Progenitor cell of endocrine pancreas (in vitro differentiated cells): ENCODE data around the gene MFF. TPM values are rescaled to one million over a fixed set of nuclear protein-coding genes. Genes with fewer than 3 reads are reported as not detected.
"Not testable (repeated sequence)": the region's sequence is repeated elsewhere in the genome, so short reads cannot be mapped to it uniquely, and the experiment has no call there.

Experiments
- DNase-seq: peaks from one replicate; pipeline ENCODE4 v3.0.0; 2021; ENCODE audit warnings: low spot score; ENCODE audit not compliant: unreplicated experiment
- H3K27ac Mint-ChIP-seq: 2 replicates; pipeline ENCODE4 v1.8.0; 2021; ENCODE audit warnings: mild to moderate bottlenecking, moderate library complexity, mixed read lengths
- H3K27me3 Mint-ChIP-seq: 2 replicates; pipeline ENCODE4 v1.8.0; 2021; ENCODE audit warnings: mixed read lengths
- H3K36me3 Mint-ChIP-seq: 2 replicates; pipeline ENCODE4 v1.8.0; 2022; ENCODE audit warnings: mixed read lengths; ENCODE audit not compliant: insufficient read depth
- H3K4me1 Mint-ChIP-seq: 2 replicates; pipeline ENCODE4 v1.8.0; 2021; ENCODE audit warnings: low read depth, mixed read lengths
- H3K4me3 Mint-ChIP-seq: 2 replicates; pipeline ENCODE4 v1.8.0; 2021; ENCODE audit warnings: low read depth, mild to moderate bottlenecking, moderate library complexity, mixed read lengths
- H3K9me3 Mint-ChIP-seq: 2 replicates; pipeline ENCODE4 v1.8.0; 2021; ENCODE audit warnings: low read depth, mixed read lengths
- CTCF ChIP-seq: fragments of 200-600 bp; sonication (generic); IDR thresholded peaks from one replicate; pipeline ENCODE4 v1.5.0; 2021; ENCODE audit warnings: antibody characterized with exemption, mild to moderate bottlenecking; ENCODE audit not compliant: unreplicated experiment
- total RNA-seq: library from RNA; stranded (reverse); gene quantifications from 2 replicates; pipeline ENCODE4 v1.2.1, GENCODE V29; 2021

The MFF gene
- total RNA-seq, 1 donor from 2014 or later, result 84.8 TPM

- no peak for TF ChIP-seq CTCF
- H3K4me1 Mint-ChIP-seq, result no peaks in the 10 kb centered on the region
- no peak for DNase-seq
- H3K27me3 Mint-ChIP-seq, result no peaks in the 10 kb centered on the region
- H3K27ac Mint-ChIP-seq, result no peak overlapping the region
- no peaks in the 10 kb centered on the region for H3K36me3 Mint-ChIP-seq
- no peak overlapping the region for H3K4me3 Mint-ChIP-seq
- no peaks in the 10 kb centered on the region for H3K9me3 Mint-ChIP-seq
These were observed 49.1 kb downstream of the MFF start for GRCh38 chr2:227374158-227374557.

GRCh38 chr2:227376656-227377396, 51.8 kb downstream of the MFF start:
- H3K9me3 Mint-ChIP-seq, result no peaks in the 10 kb centered on the region
- H3K36me3 Mint-ChIP-seq, result no peaks in the 10 kb centered on the region
- H3K27ac Mint-ChIP-seq, result no peak overlapping the region
- no peak overlapping the region for H3K4me3 Mint-ChIP-seq
- no peak for TF ChIP-seq CTCF
- DNase-seq, result no peak
- no peaks in the 10 kb centered on the region for H3K27me3 Mint-ChIP-seq
- no peaks in the 10 kb centered on the region for H3K4me1 Mint-ChIP-seq

- Mint-ChIP-seq H3K27ac (peak overlapping the region; percentile 41), H3K4me3 (no peak overlapping the region), H3K36me3 (no peaks in the 10 kb centered on the region), H3K4me1 (no peaks in the 10 kb centered on the region), H3K27me3 (no peaks in the 10 kb centered on the region), H3K9me3 (no peaks in the 10 kb centered on the region)
- no peak for DNase-seq
- no peak for TF ChIP-seq CTCF
These were observed 52.7 kb downstream of the MFF start for GRCh38 chr2:227377467-227378351.

GRCh38 chr2:227378371-227378782, 53.3 kb downstream of the MFF start:
- Mint-ChIP-seq H3K4me1 (no peaks in the 10 kb centered on the region), H3K36me3 (no peaks in the 10 kb centered on the region), H3K4me3 (no peak overlapping the region), H3K9me3 (no peaks in the 10 kb centered on the region), H3K27ac (no peak overlapping the region), H3K27me3 (no peaks in the 10 kb centered on the region)
- no peak for TF ChIP-seq CTCF
- DNase-seq, result no peak

GRCh38 chr2:227379095-227379494, 54.0 kb downstream of the MFF start, which contains the start of gene TM4SF20:
TM4SF20 (minus strand) TSS chr2:227379306; CDS start chr2:227379268, 38 bp downstream.
- TF ChIP-seq CTCF, result no peak
- Mint-ChIP-seq H3K4me3 (no peak within 1 kb of the TSS), H3K27ac (no peak within 1 kb of the TSS), H3K4me1 (no peaks in the 10 kb centered on the region), H3K27me3 (peaks cover 3% of the 10 kb centered on the region), H3K36me3 (no peaks in the 10 kb centered on the region), H3K9me3 (no peaks in the 10 kb centered on the region)
- DNase-seq, result no peak

- not testable (repeated sequence) for H3K27me3 Mint-ChIP-seq, H3K27ac Mint-ChIP-seq, DNase-seq, H3K36me3 Mint-ChIP-seq, H3K4me3 Mint-ChIP-seq, H3K9me3 Mint-ChIP-seq, H3K4me1 Mint-ChIP-seq
These were observed 57.3 kb downstream of the MFF start for GRCh38 chr2:227382241-227382835.
